ENCODE measurements around the gene MPND. TPM values are rescaled to one million over a fixed set of nuclear protein-coding genes. Genes with fewer than 3 reads are reported as not detected.

Gene MPND
- total RNA-seq, 1 experiment from 2014 or later: 24.3 TPM

GRCh38 chr19:4362831-4363545 lies 19.6 kb downstream of the MPND start (continued):
- no peak for TF ChIP-seq SP1 (IDR thresholded peaks at IDR 0.05; ENCODE audit: low read depth)
- TF ChIP-seq RAD21 (IDR thresholded peaks at IDR 0.05; ENCODE audit: low read depth): peak; percentile 48
- no peak for TF ChIP-seq TCF7L2 (IDR thresholded peaks at IDR 0.05; ENCODE audit: borderline replicate concordance, extremely low read depth, insufficient read depth, insufficient read length)

- ATAC-seq (no peak; the same call in 1 of the 2 replicates), DNase-seq (ENCODE audit: low read depth, low spot score) (no peak)
- intact Hi-C loops (cut with micrococcal nuclease): loop anchor here (5.0 kb wide), 1 partner anchor 39 kb away; the partner anchor contains the start of genes CHAF1A and SH3GL1
- no peak overlapping the region for H3K9ac ChIP-seq (ENCODE audit: low read length)
- H3K79me2 ChIP-seq (ENCODE audit: insufficient read depth, low read length): peaks cover 18% of the 10 kb centered on the region; the same call in 1 of the 2 replicates
- no peak overlapping the region for H3K4me3 ChIP-seq (replicated peaks in 1 of 2; ENCODE audit: low read depth in 1 of 2, low read length in 2 of 2)
- peaks cover 6 to 29% of the 10 kb centered on the region in 2 experiments; a peak in 3 of 4 replicates for H3K4me1 ChIP-seq (ENCODE audit: control insufficient read depth in 1 of 2, insufficient read depth in 2 of 2, low read length in 2 of 2)
- ChIA-PET POLR2A (no interaction called here), RAD21 (ENCODE audit: low non-redundant PET in 1 of 2, low total read pairs in 2 of 2, uncharacterized antibody in 2 of 2, unreplicated experiment in 2 of 2) (no interaction called here), CTCF (interaction anchor here (0.6 to 2.2 kb wide), 3 partner anchors 11 to 35 kb away, joined by 3 to 9 read pairs (median 3); no protein-coding TSS in a partner anchor)
- no peak for TF ChIP-seq MAX (IDR thresholded peaks at IDR 0.05)
- TF ChIP-seq POLR2AphosphoS5 (IDR thresholded peaks at IDR 0.05; ENCODE audit: low read depth, low read length): 0 out of 2 replicates have a peak, but pooled peaks have one; percentile 13
- no TSS peak for BruUV-seq (replicated peaks)
- H3K27me3 ChIP-seq (ENCODE audit: insufficient read depth, low read length): no peaks in the 10 kb centered on the region
- no peak overlapping the region for H2AFZ ChIP-seq (ENCODE audit: low read depth, low read length, poor library complexity, severe bottlenecking)
- H3K9me2 ChIP-seq (ENCODE audit: insufficient read depth): no peaks in the 10 kb centered on the region
- no peak overlapping the region; the same call in 1 of the 2 replicates for H3K27ac ChIP-seq (ENCODE audit: low read depth, low read length)
- no peaks in the 10 kb centered on the region for H3K9me3 ChIP-seq (ENCODE audit: control insufficient read depth in 1 of 2, insufficient read depth in 1 of 2, low read depth in 1 of 2, low read length in 2 of 2)
- H3K36me3 ChIP-seq (ENCODE audit: control insufficient read depth in 1 of 2, insufficient read depth in 2 of 2, low read length in 2 of 2): peaks cover 5 to 11% of the 10 kb centered on the region in 2 experiments; a peak in 2 of 4 replicates
- H3K4me2 ChIP-seq (ENCODE audit: low read length): no peak overlapping the region
- no peaks in the 10 kb centered on the region for H4K20me1 ChIP-seq (ENCODE audit: insufficient read depth)
Observed at GRCh38 chr19:4363571-4364304, 20.4 kb downstream of the MPND start.
